ENCODE results near the gene MINDY3.

Gene MINDY3

GRCh38 chr10:15741581-15741980 is 118.7 kb downstream of the MINDY3 start:
- no peak for DNase-seq (ENCODE audit: low read depth)
- TF ChIP-seq, protein P1, sequence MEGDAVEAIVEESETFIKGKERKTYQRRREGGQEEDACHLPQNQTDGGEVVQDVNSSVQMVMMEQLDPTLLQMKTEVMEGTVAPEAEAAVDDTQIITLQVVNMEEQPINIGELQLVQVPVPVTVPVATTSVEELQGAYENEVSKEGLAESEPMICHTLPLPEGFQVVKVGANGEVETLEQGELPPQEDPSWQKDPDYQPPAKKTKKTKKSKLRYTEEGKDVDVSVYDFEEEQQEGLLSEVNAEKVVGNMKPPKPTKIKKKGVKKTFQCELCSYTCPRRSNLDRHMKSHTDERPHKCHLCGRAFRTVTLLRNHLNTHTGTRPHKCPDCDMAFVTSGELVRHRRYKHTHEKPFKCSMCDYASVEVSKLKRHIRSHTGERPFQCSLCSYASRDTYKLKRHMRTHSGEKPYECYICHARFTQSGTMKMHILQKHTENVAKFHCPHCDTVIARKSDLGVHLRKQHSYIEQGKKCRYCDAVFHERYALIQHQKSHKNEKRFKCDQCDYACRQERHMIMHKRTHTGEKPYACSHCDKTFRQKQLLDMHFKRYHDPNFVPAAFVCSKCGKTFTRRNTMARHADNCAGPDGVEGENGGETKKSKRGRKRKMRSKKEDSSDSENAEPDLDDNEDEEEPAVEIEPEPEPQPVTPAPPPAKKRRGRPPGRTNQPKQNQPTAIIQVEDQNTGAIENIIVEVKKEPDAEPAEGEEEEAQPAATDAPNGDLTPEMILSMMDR (IDR thresholded peaks at IDR 0.05; ENCODE audit: insufficient read depth, low read depth, low read length, missing control alignments) = no peak

DNA sequence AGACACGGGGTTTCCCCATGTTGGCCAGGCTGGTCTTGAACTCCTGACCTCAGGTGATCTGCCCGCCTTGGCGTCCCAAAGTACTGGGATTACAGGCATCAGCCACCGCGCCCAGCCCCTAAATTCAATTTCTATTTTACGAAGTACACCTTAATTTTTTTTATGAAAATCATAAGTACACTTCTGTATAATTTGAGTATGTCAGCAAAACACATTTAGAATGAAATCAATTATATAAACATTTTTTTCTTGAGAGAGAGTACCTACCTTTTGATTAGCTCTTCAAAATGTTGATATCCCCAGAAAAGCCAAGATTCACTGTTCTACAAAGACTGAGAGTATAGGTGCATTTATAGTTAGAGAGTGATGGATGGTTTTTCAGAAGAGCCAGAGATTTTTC is 120.0 kb downstream of the MINDY3 start:
- no peak for DNase-seq (ENCODE audit: low read depth)
- TF ChIP-seq, protein P1 (IDR thresholded peaks at IDR 0.05; ENCODE audit: insufficient read depth, low read depth, low read length, missing control alignments) = no peak
- H3K4me3 ChIP-seq (ENCODE audit: low read length) = no peak overlapping the region

More at GRCh38 chr10:15741581-15741980, 118.7 kb downstream of the MINDY3 start:
- H3K4me3 ChIP-seq (ENCODE audit: low read length) = no peak overlapping the region

DNA sequence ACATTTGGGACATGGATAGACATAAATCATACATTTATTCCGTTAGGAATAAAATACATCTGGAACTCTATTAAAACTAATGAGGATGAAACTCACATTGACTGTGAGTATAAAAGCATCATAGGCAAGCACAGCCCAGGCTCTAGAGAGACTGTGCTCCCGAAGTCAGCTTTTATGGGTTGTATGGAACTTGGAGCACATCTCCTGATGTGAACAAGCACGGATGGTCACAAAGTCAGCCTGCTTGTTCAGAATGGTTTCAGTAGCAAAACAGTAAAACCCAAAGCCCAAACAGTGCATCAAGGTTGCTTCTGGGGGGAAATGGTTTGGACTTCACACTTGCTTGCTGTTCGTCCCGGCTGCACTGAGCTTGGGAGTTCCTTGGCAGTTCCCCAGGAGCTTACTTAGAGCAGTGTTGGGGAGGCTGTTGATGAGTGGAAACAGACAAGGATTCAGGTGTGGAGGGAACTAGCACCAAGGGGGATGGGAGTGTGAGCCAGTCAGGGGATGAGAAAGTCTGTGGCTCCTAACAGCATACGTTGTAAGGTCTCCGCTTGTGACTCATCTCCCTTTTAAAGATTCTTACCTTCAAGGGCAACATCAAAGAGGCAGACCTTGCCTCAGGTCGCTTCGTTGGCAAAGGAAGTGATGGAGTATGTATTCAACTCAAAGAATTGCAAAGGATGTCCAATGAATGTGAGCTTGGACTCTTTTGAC is 120.9 kb downstream of the MINDY3 start:
- no peak for DNase-seq (ENCODE audit: low read depth)
- TF ChIP-seq, protein P1 (IDR thresholded peaks at IDR 0.05; ENCODE audit: insufficient read depth, low read depth, low read length, missing control alignments) = no peak
- H3K4me3 ChIP-seq (ENCODE audit: low read length) = no peak overlapping the region

DNA sequence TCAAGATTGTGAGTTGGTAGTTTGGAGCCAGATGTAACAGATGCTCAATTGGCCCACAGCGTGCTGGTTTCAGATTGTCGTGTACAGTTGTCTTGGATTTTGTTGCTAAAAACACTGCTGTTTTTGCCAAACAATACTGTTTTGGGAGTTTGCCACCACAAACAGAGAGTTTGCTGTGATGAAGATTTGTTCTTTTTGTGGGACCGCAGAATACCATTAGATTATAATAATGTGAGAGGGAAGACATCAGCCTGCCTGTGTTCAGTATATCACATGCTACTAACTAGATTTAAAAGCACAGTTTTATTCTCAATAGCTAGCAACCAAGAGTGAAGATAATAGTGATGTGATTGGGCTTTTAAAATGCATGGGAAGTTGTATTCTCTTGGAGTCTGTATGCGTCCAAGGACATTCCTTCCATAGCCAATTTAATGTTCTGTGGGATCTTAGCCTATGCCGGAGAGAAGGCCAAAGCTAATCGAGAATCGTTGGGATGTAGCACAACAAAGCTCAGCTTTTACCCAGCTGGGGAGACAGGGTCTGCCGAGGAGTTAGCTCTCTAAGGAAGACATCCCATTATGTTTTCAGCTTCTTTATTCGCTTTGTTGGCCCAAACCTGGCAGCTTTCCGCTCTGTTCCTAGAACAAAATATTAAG is 121.9 kb downstream of the MINDY3 start:
- TF ChIP-seq, protein P1 (IDR thresholded peaks at IDR 0.05; ENCODE audit: insufficient read depth, low read depth, low read length, missing control alignments) = no peak
- H3K4me3 ChIP-seq (ENCODE audit: low read length) = no peak overlapping the region
- no peak for DNase-seq (ENCODE audit: low read depth)

GRCh38 chr10:15737656-15738055 is 122.7 kb downstream of the MINDY3 start:
- no peak for DNase-seq (ENCODE audit: low read depth)
- no peak overlapping the region for H3K4me3 ChIP-seq (ENCODE audit: low read length)
- TF ChIP-seq, protein P1 (IDR thresholded peaks at IDR 0.05; ENCODE audit: insufficient read depth, low read depth, low read length, missing control alignments) = no peak

GRCh38 chr10:15735763-15736162 is 124.5 kb downstream of the MINDY3 start:
- TF ChIP-seq, protein P1 (IDR thresholded peaks at IDR 0.05; ENCODE audit: insufficient read depth, low read depth, low read length, missing control alignments) = no peak
- H3K4me3 ChIP-seq (ENCODE audit: low read length) = no peak overlapping the region
- DNase-seq (ENCODE audit: low read depth) = no peak
